Mucosa of descending colon (tissue), 3 donors: ENCODE data around the gene SPATS2. TPM values are rescaled to one million over a fixed set of nuclear protein-coding genes. Genes with fewer than 3 reads are reported as not detected.

Experiments
- ATAC-seq: fragments of 200-7000 bp; cut with Tn5 transposase; one replicate; pipeline ENCODE4 v1.9.1; 2020; ENCODE audit warnings: mild to moderate bottlenecking, moderate library complexity
- DNase-seq, 3 donors: peaks; one replicate each; pipeline ENCODE4 v3.0.0-alpha.2; 2020
- H3K36me3 ChIP-seq: fragments of 200-600 bp; one replicate; pipeline ENCODE4 v1.8.0; 2021; ENCODE audit warnings: low read depth, mild to moderate bottlenecking
- H3K4me1 ChIP-seq: fragments of 200-600 bp; one replicate; pipeline ENCODE4 v1.8.0; 2021; ENCODE audit warnings: low read depth, mild to moderate bottlenecking
- H3K4me3 ChIP-seq: fragments of 200-600 bp; one replicate; pipeline ENCODE4 v1.8.0; 2021; ENCODE audit warnings: mild to moderate bottlenecking
- H3K9me3 ChIP-seq: fragments of 200-600 bp; one replicate; pipeline ENCODE4 v1.8.0; 2021; ENCODE audit warnings: mild to moderate bottlenecking
- CTCF ChIP-seq: fragments of 200-600 bp; IDR thresholded peaks from one replicate; pipeline ENCODE4 v1.8.0; 2022; ENCODE audit warnings: antibody characterized with exemption, mild to moderate bottlenecking
- intact Hi-C, 2 donors: fragments of 100-400 bp; cut with DNase I in 1 of 2; cut with micrococcal nuclease in 1 of 2; formaldehyde crosslinking; loops; one replicate each; pipeline versions ENCODE4 v1.11.0 to v1.11.1; 2022; cut with DNase I, micrococcal nuclease
- total RNA-seq, 3 donors: library from RNA; stranded (reverse); fragmentation: NEBNext Ultra II Directional in 2 of 3; extraction: Animal tissue kit (Norgen Biotek cat#: 25700) in 2 of 3; gene quantifications; one replicate each; pipeline versions ENCODE4 v1.2.1 to v1.2.4, GENCODE V29; 2021 to 2023
- donor health status: DM: no; HTN: no; CAD: no; lungs with moderate emphysema.
- donor health status: DM: no; HTN: no; CAD: no.
- donor health status: DM: no; HTN: yes; CAD: no.

SPATS2 gene
- total RNA-seq, 3 donors from 2014 or later = 15.0 to 19.8 (median 18.3) TPM

GRCh38 chr12:49388682-49389386 is 21.6 kb downstream of the SPATS2 start:
- intact Hi-C loops = no loop called here
- Histone ChIP-seq H3K4me1 (no peaks in the 10 kb centered on the region), H3K9me3 (no peaks in the 10 kb centered on the region), H3K36me3 (no peaks in the 10 kb centered on the region), H3K4me3 (no peak overlapping the region)
- DNase-seq (peak; percentile 21 to 59 (median 41)), ATAC-seq (peak; percentile 47)
- no peak for TF ChIP-seq CTCF

GRCh38 chr12:49389387-49389703 is 22.1 kb downstream of the SPATS2 start:
- no peaks in the 10 kb centered on the region for H3K9me3 ChIP-seq
- DNase-seq (no peak), ATAC-seq (no peak)
- H3K36me3 ChIP-seq = no peaks in the 10 kb centered on the region
- no peak overlapping the region for H3K4me3 ChIP-seq
- H3K4me1 ChIP-seq = no peaks in the 10 kb centered on the region
- intact Hi-C loops = no loop called here
- TF ChIP-seq CTCF = no peak

GRCh38 chr12:49397000-49397399 is 29.7 kb downstream of the SPATS2 start:
- ATAC-seq = no peak
- DNase-seq = no peak
- H3K4me3 ChIP-seq = no peak overlapping the region
- H3K4me1 ChIP-seq = no peaks in the 10 kb centered on the region
- H3K9me3 ChIP-seq = no peaks in the 10 kb centered on the region
- no peak for TF ChIP-seq CTCF
- no peaks in the 10 kb centered on the region for H3K36me3 ChIP-seq
- intact Hi-C loops = no loop called here

- TF ChIP-seq CTCF = no peak
- H3K4me3 ChIP-seq = no peak overlapping the region
- DNase-seq (no peak), ATAC-seq (no peak)
- peaks cover 5% of the 10 kb centered on the region for H3K4me1 ChIP-seq
- no peaks in the 10 kb centered on the region for H3K9me3 ChIP-seq
- no peaks in the 10 kb centered on the region for H3K36me3 ChIP-seq
- intact Hi-C loops = no loop called here
Measured at GRCh38 chr12:49400304-49400703, 33.0 kb downstream of the SPATS2 start.

- intact Hi-C loops = no loop called here
- Histone ChIP-seq H3K4me3 (no peak overlapping the region), H3K36me3 (no peaks in the 10 kb centered on the region), H3K4me1 (peaks cover 5% of the 10 kb centered on the region), H3K9me3 (no peaks in the 10 kb centered on the region)
- peak; percentile 72 for ATAC-seq
- DNase-seq = peak in 1 of 3 donors; percentile 18
- no peak for TF ChIP-seq CTCF
Measured at GRCh38 chr12:49403971-49404450, 36.7 kb downstream of the SPATS2 start.
